Measurements from ENCODE around the gene SLC6A6. TPM values are rescaled to one million over a fixed set of nuclear protein-coding genes. Genes with fewer than 3 reads are reported as not detected.

Gene SLC6A6
- total RNA-seq, 4 donors from 2014 or later = 34.4 to 166 (median 55.2) TPM

DNA sequence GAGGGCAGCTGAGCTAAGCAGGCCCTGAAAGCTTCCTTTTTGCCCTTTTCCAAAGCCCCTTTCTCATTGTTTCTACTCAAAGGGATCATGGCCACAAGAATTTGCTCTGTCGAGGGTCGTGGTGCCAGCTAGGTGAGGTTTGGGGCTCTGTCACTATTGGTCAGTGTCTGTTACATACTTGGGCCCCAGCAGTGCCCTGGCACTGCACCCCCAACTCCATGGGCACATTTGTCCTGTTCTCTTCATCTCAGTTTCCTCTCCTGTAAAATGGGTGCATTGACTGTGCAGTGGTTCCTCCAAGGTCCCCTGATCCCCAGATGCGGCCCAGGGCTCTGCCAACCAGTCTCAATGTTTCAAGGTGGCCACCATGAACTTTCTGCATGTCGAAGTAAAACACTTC, 62.1 kb downstream of the SLC6A6 start:
- DNase-seq (ENCODE audit: low spot score in 2 of 2) = no peak
- H3K4me3 ChIP-seq (ENCODE audit: low read depth, poor library complexity, severe bottlenecking) = no peak overlapping the region
- intact Hi-C loops (cut with DNase I; ENCODE audit: low total_unique reads) = loop anchor here (5.0 kb wide), 1 partner anchor 267 kb away; no protein-coding TSS in a partner anchor
- WGBS, 2 donors = 92 to 97% methylated on average over 4 of the region's 4 CpGs
- no peak for TF ChIP-seq POLR2A (IDR thresholded peaks at IDR 0.05)

DNA sequence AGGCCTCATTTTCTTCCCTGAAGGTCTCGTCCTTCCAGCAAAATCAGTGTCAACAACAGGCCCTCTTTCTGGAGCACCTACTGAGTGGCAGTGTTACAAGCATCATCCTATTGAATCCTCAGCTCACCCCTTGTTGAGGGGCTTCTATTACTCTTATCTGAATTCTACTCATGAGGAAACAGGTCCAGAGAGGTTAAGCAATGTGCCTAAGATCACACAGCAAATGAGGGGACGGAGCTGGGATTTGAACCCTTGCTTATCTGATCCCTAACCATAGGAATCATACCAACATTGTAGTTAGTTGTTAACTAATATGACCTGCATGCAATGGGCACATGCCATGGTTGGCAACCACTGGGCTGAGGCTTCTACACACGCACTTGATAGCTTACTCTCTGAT, 63.0 kb downstream of the SLC6A6 start:
- intact Hi-C loops (cut with DNase I; ENCODE audit: low total_unique reads) = loop anchor here (5.0 kb wide), 2 partner anchors 203 to 568 kb away; no protein-coding TSS in a partner anchor
- no peak overlapping the region for H3K4me3 ChIP-seq (ENCODE audit: low read depth, poor library complexity, severe bottlenecking)
- TF ChIP-seq, protein P1, sequence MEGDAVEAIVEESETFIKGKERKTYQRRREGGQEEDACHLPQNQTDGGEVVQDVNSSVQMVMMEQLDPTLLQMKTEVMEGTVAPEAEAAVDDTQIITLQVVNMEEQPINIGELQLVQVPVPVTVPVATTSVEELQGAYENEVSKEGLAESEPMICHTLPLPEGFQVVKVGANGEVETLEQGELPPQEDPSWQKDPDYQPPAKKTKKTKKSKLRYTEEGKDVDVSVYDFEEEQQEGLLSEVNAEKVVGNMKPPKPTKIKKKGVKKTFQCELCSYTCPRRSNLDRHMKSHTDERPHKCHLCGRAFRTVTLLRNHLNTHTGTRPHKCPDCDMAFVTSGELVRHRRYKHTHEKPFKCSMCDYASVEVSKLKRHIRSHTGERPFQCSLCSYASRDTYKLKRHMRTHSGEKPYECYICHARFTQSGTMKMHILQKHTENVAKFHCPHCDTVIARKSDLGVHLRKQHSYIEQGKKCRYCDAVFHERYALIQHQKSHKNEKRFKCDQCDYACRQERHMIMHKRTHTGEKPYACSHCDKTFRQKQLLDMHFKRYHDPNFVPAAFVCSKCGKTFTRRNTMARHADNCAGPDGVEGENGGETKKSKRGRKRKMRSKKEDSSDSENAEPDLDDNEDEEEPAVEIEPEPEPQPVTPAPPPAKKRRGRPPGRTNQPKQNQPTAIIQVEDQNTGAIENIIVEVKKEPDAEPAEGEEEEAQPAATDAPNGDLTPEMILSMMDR (IDR thresholded peaks at IDR 0.05) = no peak
- TF ChIP-seq POLR2A (IDR thresholded peaks at IDR 0.05) = no peak
- DNase-seq (ENCODE audit: low spot score in 2 of 2) = no peak
- 90 to 100% methylated on average over 3 of the region's 3 CpGs for WGBS, 2 donors

DNA sequence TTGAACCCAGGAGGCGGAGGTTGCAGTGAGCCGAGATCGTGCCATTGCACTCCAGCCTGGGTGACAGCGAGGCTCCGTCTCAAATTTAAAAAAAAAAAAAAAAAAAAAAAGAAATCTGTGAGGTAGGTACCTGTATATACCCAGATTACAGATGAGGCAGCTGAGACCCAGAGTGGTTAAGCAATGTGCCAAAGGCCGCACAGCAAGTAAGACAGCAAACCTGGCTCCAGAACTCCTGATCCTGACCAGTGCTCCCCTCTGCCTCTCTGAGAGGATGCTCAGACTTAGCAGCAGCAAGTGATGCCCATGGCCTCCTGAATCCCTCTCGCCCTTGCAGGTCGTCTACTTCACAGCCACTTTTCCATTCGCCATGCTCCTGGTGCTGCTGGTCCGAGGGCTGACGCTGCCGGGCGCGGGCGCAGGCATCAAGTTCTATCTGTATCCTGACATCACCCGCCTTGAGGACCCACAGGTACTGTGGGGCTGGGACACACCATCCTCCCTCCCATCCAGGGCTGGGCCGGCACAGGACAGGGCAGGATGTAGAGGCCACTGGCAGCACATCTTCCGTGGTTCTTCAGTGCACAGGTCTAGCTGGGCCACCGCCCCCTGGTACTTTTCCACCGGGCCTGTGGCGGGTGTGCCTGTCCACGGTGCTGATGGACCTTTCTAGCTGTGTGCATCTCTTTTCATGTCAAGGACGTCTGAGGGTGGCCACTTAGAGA, 63.9 kb downstream of the SLC6A6 start:
- WGBS, 2 donors = 90 to 94% methylated on average over 11 to 22 of the region's 23 CpGs

DNA sequence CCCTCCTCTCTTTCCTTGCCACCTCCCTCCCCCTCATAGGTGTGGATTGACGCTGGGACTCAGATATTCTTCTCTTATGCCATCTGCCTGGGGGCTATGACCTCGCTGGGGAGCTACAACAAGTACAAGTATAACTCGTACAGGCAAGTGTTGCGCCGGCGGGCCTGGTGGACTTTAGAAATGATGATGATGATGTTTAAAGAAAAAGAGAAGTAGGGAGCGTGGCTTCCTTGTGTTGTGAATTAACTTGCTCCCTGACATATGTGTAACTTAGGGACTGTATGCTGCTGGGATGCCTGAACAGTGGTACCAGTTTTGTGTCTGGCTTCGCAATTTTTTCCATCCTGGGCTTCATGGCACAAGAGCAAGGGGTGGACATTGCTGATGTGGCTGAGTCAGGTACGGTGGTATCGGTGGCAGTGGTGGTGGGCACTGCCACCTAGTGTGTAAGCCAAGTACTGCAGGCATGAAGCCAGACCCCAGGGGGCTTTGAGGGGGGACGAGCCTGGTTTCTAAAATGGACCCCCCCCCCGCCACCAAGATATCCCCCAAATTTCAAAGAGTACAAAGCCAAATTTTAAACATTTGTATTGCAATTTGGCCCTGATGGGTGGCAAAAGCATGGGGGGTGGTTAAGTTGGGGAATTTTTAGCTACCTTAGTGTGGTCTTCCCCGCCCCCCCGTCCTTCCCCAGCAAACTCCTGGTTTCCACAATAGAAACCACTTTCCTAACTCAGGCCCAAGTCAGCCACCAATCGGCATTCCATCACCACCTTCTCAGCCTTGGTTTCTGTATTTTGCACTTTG, 65.6 kb downstream of the SLC6A6 start:
- no peak overlapping the region for H3K4me3 ChIP-seq (ENCODE audit: low read depth, poor library complexity, severe bottlenecking)
- TF ChIP-seq POLR2A (IDR thresholded peaks at IDR 0.05) = no peak
- TF ChIP-seq, protein P1 (IDR thresholded peaks at IDR 0.05) = peak in 1 of 3 donors; percentile 57
- WGBS, 2 donors = 56 to 62% methylated on average over 14 to 15 of the region's 15 CpGs
- DNase-seq (ENCODE audit: low spot score in 2 of 2) = no peak
- intact Hi-C loops (cut with DNase I; ENCODE audit: low total_unique reads) = loop anchor here (5.0 kb wide), 2 partner anchors 206 to 571 kb away; no protein-coding TSS in a partner anchor

More for the DNA sequence above, 63.9 kb downstream of the SLC6A6 start:
- H3K4me3 ChIP-seq (ENCODE audit: low read depth, poor library complexity, severe bottlenecking) = no peak overlapping the region
- intact Hi-C loops (cut with DNase I; ENCODE audit: low total_unique reads) = loop anchor here (5.0 kb wide), 2 partner anchors 204 to 569 kb away; no protein-coding TSS in a partner anchor
- TF ChIP-seq, protein P1 (IDR thresholded peaks at IDR 0.05) = no peak
- TF ChIP-seq POLR2A (IDR thresholded peaks at IDR 0.05) = no peak
- DNase-seq (ENCODE audit: low spot score in 2 of 2) = no peak

DNA sequence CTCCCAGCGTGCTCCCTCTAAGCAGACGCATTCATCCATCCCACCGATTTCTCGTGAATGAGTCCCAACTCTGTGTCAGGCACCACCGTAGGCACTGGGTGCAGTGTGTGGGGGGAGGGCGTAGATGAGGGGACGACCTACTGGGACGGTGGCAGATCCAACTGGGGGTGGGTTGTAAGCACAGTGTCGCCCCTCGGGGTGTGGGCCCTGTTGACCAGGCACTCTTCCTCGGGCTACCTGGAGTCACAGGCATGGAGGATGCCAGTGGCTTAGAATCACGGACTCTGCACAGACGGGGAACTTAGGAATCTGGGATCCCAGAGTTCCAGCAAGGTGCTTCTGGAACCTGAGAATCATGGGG, 66.2 kb downstream of the SLC6A6 start:
- intact Hi-C loops (cut with DNase I; ENCODE audit: low total_unique reads) = loop anchor here (5.0 kb wide), 2 partner anchors 206 to 571 kb away; no protein-coding TSS in a partner anchor
- WGBS, 2 donors = 88 to 92% methylated on average over 13 of the region's 13 CpGs
- no peak for DNase-seq (ENCODE audit: low spot score in 2 of 2)
- no peak for TF ChIP-seq POLR2A (IDR thresholded peaks at IDR 0.05)
- TF ChIP-seq, protein P1 (IDR thresholded peaks at IDR 0.05) = no peak
- H3K4me3 ChIP-seq (ENCODE audit: low read depth, poor library complexity, severe bottlenecking) = no peak overlapping the region

DNA sequence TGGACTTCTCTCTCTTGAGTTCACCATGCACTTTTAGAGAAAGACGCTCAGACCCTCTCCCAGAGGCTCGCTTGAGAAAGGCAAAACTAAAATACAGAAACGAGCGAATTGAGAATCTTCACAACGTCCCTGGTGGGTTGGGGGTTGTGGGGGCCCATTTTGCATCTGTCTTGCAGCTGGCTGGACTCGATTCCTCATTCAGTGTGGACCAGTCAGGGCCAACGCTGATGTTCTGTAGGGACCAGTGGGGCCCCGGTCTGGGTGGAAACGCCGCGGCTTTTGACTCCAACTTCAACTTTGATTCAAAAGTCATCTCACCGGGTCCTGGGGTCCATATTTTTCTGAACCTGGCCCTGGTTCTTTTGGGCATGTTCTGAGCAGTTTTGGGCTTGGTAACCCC, 68.1 kb downstream of the SLC6A6 start:
- DNase-seq (ENCODE audit: low spot score in 2 of 2) = no peak
- no peak for TF ChIP-seq POLR2A (IDR thresholded peaks at IDR 0.05)
- TF ChIP-seq, protein P1 (IDR thresholded peaks at IDR 0.05) = no peak
- WGBS, 2 donors = 69 to 88% methylated on average over 12 of the region's 12 CpGs
- H3K4me3 ChIP-seq (ENCODE audit: low read depth, poor library complexity, severe bottlenecking) = no peak overlapping the region
- intact Hi-C loops (cut with DNase I; ENCODE audit: low total_unique reads) = no loop called here

All from lower leg skin (tissue), 4 donors.